Muscle layer of duodenum (tissue), 2 donors: ENCODE data around the gene ADAD2.

Source experiments
- H3K27ac ChIP-seq: one replicate; pipeline ENCODE4 v1.7.0; 2013; ENCODE audit warnings: mild to moderate bottlenecking, low read length
- H3K27me3 ChIP-seq: one replicate; pipeline ENCODE4 v1.7.0; 2013; ENCODE audit warnings: low read depth, mild to moderate bottlenecking, control low read depth, low read length
- H3K36me3 ChIP-seq, 2 donors: one replicate each; pipeline ENCODE4 v1.7.0; 2013; ENCODE audit warnings: low read length in 2 of 2, control low read depth in 1 of 2, mild to moderate bottlenecking in 1 of 2; ENCODE audit not compliant: insufficient read depth in 2 of 2, control insufficient read depth in 1 of 2
- H3K4me1 ChIP-seq, 2 donors: one replicate each; pipeline ENCODE4 v1.7.0; 2013; ENCODE audit warnings: low read length in 2 of 2, mild to moderate bottlenecking in 2 of 2, control low read depth in 1 of 2, moderate library complexity in 1 of 2; ENCODE audit not compliant: insufficient read depth in 2 of 2, control insufficient read depth in 1 of 2
- H3K4me3 ChIP-seq, 2 donors: one replicate each; pipeline ENCODE4 v1.7.0; 2013; ENCODE audit warnings: low read length in 2 of 2, low read depth in 1 of 2, mild to moderate bottlenecking in 1 of 2
- H3K9me3 ChIP-seq, 2 donors: one replicate each; pipeline ENCODE4 v1.7.0; 2013; ENCODE audit warnings: low read length in 2 of 2, control low read depth in 1 of 2, mild to moderate bottlenecking in 1 of 2; ENCODE audit not compliant: control insufficient read depth in 1 of 2
- donor health status: healthy.

Gene ADAD2

GRCh38 chr16:84232060-84232459, 41.1 kb downstream of the ADAD2 start:
- H3K36me3 ChIP-seq = no peaks in the 10 kb centered on the region
- no peaks in the 10 kb centered on the region for H3K27me3 ChIP-seq
- H3K9me3 ChIP-seq = no peaks in the 10 kb centered on the region
- H3K27ac ChIP-seq = no peak overlapping the region
- H3K4me1 ChIP-seq = peaks cover 0 to 6% of the 10 kb centered on the region in 2 donors
- no peak overlapping the region for H3K4me3 ChIP-seq

GRCh38 chr16:84232969-84233368, 42.0 kb downstream of the ADAD2 start:
- Histone ChIP-seq H3K4me1 (peaks cover 0 to 3% of the 10 kb centered on the region in 2 donors), H3K36me3 (no peaks in the 10 kb centered on the region), H3K27ac (no peak overlapping the region), H3K9me3 (no peaks in the 10 kb centered on the region), H3K4me3 (no peak overlapping the region), H3K27me3 (no peaks in the 10 kb centered on the region)

GRCh38 chr16:84233748-84234147, 42.8 kb downstream of the ADAD2 start:
- no peaks in the 10 kb centered on the region for H3K27me3 ChIP-seq
- no peak overlapping the region for H3K27ac ChIP-seq
- no peaks in the 10 kb centered on the region for H3K9me3 ChIP-seq
- H3K4me1 ChIP-seq = no peaks in the 10 kb centered on the region
- H3K36me3 ChIP-seq = no peaks in the 10 kb centered on the region
- no peak overlapping the region for H3K4me3 ChIP-seq

GRCh38 chr16:84234321-84235241, 43.6 kb downstream of the ADAD2 start:
- no peaks in the 10 kb centered on the region for H3K9me3 ChIP-seq
- no peaks in the 10 kb centered on the region for H3K27me3 ChIP-seq
- H3K4me3 ChIP-seq = no peak overlapping the region
- no peaks in the 10 kb centered on the region for H3K4me1 ChIP-seq
- no peak overlapping the region for H3K27ac ChIP-seq
- no peaks in the 10 kb centered on the region for H3K36me3 ChIP-seq

- Histone ChIP-seq H3K36me3 (no peaks in the 10 kb centered on the region), H3K27ac (no peak overlapping the region), H3K9me3 (no peaks in the 10 kb centered on the region), H3K27me3 (peaks cover 8% of the 10 kb centered on the region), H3K4me3 (no peak overlapping the region), H3K4me1 (peaks cover 0 to 3% of the 10 kb centered on the region in 2 donors)
Measured at GRCh38 chr16:84236671-84237070, 45.7 kb downstream of the ADAD2 start.

- Histone ChIP-seq H3K27ac (no peak overlapping the region), H3K27me3 (peaks cover 8% of the 10 kb centered on the region), H3K4me3 (no peak overlapping the region), H3K4me1 (peaks cover 0 to 3% of the 10 kb centered on the region in 2 donors), H3K36me3 (no peaks in the 10 kb centered on the region), H3K9me3 (no peaks in the 10 kb centered on the region)
Measured at GRCh38 chr16:84237994-84238750, 47.2 kb downstream of the ADAD2 start.

GRCh38 chr16:84239141-84239769, 48.3 kb downstream of the ADAD2 start:
- H3K4me1 ChIP-seq = peaks cover 0 to 3% of the 10 kb centered on the region in 2 donors

GRCh38 chr16:84239909-84240308, 49.0 kb downstream of the ADAD2 start, which contains the start of gene KCNG4:
Gene KCNG4, minus strand, starts transcription at chr16:84240012. Its CDS starts 2,527 bp downstream, at chr16:84237485.
- no peak within 1 kb of the TSS for H3K27ac ChIP-seq
- H3K4me1 ChIP-seq = peaks cover 0 to 3% of the 10 kb centered on the region in 2 donors
- peaks cover 0 to 6% of the 10 kb centered on the region in 2 donors for H3K9me3 ChIP-seq
- no peaks in the 10 kb centered on the region for H3K36me3 ChIP-seq
- peaks cover 8% of the 10 kb centered on the region for H3K27me3 ChIP-seq
- H3K4me3 ChIP-seq = no peak within 1 kb of the TSS

More at GRCh38 chr16:84239141-84239769, 48.3 kb downstream of the ADAD2 start:
- H3K9me3 ChIP-seq = no peaks in the 10 kb centered on the region
- H3K27ac ChIP-seq = no peak overlapping the region
- H3K4me3 ChIP-seq = no peak overlapping the region
- H3K27me3 ChIP-seq = peaks cover 8% of the 10 kb centered on the region
- H3K36me3 ChIP-seq = no peaks in the 10 kb centered on the region

- Histone ChIP-seq H3K36me3 (no peaks in the 10 kb centered on the region), H3K27me3 (peaks cover 8% of the 10 kb centered on the region), H3K9me3 (peaks cover 0 to 7% of the 10 kb centered on the region in 2 donors), H3K27ac (no peak overlapping the region), H3K4me3 (no peak overlapping the region), H3K4me1 (peaks cover 0 to 3% of the 10 kb centered on the region in 2 donors)
Measured at GRCh38 chr16:84240455-84240854, 49.5 kb downstream of the ADAD2 start.

GRCh38 chr16:84241778-84242177, 50.8 kb downstream of the ADAD2 start:
- Histone ChIP-seq H3K36me3 (no peaks in the 10 kb centered on the region), H3K27me3 (peaks cover 8% of the 10 kb centered on the region), H3K27ac (no peak overlapping the region), H3K4me1 (peaks cover 0 to 3% of the 10 kb centered on the region in 2 donors), H3K9me3 (peaks cover 0 to 7% of the 10 kb centered on the region in 2 donors), H3K4me3 (no peak overlapping the region)

GRCh38 chr16:84242839-84243238, 51.9 kb downstream of the ADAD2 start:
- H3K27ac ChIP-seq = no peak overlapping the region
- H3K4me3 ChIP-seq = no peak overlapping the region
- peaks cover 0 to 7% of the 10 kb centered on the region in 2 donors for H3K9me3 ChIP-seq
- H3K4me1 ChIP-seq = peaks cover 0 to 3% of the 10 kb centered on the region in 2 donors
- peaks cover 8% of the 10 kb centered on the region for H3K27me3 ChIP-seq
- no peaks in the 10 kb centered on the region for H3K36me3 ChIP-seq
